Stimulated activated CD4-positive, alpha-beta T cell treated with anti-CD3 and anti-CD28 coated beads, Interleukin-4, amount 100 ng/mL, for 48 hours (primary cell): ENCODE measurements around the gene MROH2A.

Source experiments
- DNase-seq, 2 donors: peaks; one replicate each; pipeline ENCODE4 v3.0.0-alpha.2; 2020; ENCODE audit warnings: low read depth in 2 of 2

MROH2A gene

DNA sequence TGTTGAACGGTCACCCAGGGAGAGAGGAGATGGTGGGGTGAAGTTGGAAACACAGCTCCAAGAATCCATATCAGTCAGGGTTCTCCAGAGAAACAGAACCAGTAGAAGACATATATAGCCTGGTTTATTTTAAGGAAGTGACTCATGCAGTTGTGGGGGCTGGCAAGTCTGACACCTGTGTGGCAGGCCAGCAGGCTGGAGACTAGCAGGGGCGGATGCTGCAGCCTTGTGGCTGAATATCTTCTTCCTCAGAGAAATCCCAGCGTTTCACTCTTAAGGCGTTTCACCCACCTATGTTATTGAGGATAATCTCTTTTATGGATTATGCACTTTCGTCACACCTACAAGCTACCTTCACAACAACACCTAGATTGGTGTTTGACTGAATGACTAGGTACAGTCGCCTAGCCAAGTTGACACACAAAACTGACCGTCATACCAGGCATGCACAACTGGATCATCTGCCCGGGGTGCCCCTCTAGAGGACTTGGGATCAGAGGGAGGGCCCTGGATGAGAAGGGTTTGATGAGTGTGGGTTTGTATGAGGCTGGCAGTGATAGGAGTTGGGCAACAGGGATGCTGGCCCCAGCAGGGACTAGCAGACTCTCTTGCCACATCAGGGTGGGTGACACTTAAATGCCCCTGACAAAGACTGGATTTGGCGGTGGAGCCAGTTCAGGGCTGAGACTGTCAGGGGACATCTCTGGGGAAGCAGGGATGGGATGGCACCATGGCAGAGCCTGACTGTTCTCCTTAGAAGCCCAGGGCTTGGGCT, 23.4 kb downstream of the MROH2A start:
- DNase-seq, result no peak

GRCh38 chr2:233802132-233802815, 24.1 kb downstream of the MROH2A start:
- DNase-seq, result no peak

DNA sequence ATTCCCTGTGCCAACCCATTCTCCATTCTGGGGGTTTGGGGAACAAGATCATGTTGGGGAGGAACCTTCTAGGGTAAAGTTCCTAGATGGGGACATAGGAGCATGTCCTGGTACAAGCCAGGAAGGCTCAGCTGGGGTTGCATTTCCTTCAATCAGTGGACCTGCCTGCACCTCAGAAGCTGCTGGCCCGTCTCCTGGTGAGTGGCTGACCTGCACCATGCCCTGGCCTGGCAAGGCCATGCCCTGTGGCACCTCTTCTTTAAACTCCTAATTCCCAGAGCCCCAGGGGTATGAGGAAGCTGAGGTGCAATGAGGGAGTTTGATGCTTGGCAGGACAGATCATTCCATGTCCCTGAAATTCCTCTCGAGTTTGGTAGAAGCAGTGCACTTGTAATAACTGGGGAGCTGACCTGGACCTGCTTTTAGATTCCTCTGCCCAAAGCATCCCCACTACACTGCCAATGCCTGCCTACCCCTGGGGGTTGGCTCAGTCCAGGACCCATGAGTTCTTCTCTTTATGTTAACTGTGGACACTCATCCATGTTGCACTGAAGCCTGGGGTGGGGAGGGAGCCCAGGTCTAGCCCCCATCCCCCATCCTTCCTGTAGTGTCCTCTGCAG, 25.3 kb downstream of the MROH2A start:
- no peak for DNase-seq

DNA sequence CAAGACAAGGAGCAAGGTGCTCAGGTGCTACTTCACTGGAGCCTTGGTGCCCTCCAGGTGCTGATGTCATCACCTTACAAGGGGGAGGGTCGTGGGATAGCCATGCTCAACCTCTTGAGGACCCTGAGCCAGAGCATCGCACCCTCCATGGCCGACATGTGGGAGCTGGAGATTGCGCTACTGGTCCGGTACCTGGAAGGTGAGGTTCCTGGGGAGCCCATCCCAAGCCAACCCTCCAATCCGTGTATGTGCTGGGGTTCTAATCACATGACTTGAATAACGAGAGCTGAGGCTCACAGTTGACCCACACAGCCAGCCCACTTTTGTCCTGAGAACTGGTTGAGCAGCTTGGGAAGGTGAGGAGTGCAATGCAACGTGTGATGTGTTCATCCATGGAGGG, 25.9 kb downstream of the MROH2A start:
- no peak for DNase-seq

GRCh38 chr2:233807215-233807865, 29.2 kb downstream of the MROH2A start:
- DNase-seq, result no peak

DNA sequence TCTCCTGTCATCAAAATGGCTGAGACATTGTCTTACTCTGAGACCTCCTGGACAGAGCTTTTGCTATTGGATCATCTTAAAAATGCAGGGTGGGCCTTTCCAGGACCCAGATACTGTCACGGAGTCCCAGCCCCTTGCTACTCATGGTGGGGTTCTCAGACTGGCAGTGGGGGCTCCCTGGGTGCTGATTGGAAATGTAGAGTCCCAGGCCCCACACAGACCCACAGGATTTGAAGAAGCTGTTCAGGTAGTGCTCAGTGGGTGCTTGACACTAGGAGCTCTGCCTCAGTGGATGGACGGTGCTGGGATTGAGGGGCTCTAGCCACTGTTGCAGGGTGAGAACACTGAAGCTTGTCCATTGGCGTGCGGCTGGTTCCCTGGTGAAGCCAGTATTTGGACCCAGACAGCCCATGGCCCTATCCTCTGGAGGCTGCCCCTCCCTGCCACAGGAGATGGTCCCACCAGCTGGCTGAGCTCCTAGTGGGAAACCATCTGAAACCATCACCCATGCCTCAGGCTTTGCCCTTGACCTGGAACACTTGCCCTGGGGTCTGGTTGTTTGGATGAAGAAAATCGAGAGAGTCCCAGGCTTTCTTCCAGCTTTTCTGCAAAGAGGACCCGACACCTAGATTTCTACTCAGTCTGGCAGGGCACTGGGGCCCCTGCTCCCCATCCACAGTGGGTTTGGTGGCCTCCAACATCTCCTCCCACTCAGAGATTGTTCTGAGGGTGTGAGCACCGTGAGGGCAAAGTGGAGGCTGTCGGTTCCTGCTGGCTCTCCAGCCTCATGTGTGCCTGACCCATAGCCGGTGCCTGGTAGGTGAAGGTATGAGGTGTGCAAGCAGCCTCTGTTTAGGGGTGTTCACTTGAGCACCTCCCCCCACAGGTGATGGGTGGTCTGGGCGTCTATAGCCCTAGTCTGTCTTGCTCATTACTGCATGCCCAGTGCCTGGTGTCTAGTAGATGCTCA, 30.1 kb downstream of the MROH2A start:
- no peak for DNase-seq

DNA sequence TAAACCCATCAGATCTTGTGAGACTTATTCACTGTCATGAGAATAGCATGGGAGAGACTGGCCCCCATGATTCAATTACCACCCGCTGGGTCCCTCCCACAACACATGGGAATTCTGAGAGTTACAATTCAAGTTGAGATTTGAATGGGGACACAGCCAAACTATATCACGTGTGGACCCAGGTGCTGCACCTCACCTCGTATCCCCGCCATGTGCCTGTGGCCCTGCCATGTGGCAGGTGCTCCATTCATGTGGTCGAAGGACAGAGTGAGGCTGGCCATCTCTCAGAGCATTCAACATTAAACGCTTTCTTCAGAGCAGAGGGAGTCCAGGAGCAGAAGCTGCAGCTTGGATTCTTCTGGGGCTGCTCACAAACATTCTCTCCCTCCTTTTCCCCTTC, 32.3 kb downstream of the MROH2A start:
- no peak for DNase-seq

DNA sequence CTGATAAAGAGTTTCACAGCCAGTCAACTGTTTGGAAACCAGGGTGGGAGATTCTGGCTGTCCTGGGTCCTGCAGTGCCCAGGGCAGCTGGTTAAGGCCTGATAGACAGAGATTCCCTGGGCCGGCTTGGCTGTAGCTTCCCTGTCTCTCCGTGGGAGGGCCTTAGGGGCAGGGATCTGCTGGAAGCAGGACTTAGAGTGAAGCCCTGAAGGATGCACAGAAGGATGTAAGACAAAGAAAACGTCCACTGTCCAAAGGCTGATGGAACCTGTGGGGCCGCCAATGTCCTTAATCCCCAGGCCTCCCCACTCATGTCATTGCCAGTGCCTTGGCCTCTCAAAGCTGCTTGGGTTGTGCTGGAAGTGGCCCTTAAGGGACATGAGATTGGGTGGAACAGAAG, 33.0 kb downstream of the MROH2A start:
- DNase-seq, result no peak

- DNase-seq, result no peak
Measured at GRCh38 chr2:233811732-233812131, 33.6 kb downstream of the MROH2A start.

- DNase-seq, result no peak
Measured at GRCh38 chr2:233813236-233814055, 35.3 kb downstream of the MROH2A start.

DNA sequence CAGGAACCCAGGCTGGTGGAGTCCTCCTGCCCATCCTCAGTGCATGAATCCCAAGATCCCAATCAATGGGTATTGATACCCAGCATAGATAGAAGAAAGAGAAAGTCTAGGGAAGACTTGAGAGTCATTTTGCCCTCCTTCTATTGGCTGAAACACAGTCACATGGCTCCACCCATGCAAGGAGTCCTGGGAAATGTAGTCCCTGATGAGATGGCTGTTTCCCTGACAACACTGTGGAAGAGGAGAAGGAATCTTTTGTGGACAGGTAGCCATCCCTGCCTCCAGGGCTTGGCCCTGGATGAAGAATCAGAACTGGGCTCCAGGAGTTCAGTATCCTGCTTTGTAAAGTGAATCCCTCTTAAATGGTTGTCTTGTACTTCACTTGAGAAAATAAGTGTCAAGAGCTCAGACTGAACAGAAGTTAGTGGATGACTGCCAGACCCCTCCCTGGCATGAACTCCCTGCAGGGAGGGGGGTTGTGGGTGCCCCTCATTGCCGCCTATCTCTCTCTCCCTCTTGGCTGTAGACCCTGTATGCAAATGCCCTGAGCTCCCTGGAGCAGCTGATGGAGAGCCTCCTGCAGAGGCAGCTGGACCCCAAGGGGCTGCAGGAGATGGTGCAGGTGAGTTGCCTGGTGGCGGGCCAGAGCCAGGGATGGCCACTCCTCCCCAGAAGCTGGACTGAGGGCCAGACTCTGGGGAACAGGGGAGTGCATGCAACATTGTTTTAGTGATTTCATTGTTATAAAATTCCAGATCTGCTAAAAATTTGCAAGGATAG, 36.1 kb downstream of the MROH2A start:
- no peak for DNase-seq

DNA sequence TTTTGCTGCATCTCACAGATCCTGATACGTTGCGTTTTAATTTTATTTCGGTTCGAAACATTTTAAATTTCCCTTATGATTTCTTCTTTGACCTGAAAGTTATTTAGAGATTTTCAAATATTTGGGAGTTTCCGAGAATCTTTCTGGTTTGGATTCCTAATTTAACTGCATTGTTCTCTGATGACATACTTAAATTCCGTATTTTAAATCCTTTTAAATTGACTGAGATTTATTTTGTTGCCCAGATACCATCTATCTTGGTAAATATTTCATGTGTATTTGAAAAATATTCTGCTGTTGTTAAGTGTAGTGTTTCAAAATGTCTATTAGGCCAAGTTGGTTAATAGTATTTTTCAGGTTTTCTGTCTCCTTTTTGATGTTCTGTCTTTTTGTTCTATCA, 37.7 kb downstream of the MROH2A start:
- DNase-seq, result no peak

- DNase-seq, result no peak
Measured at GRCh38 chr2:233816334-233816733, 38.2 kb downstream of the MROH2A start.

DNA sequence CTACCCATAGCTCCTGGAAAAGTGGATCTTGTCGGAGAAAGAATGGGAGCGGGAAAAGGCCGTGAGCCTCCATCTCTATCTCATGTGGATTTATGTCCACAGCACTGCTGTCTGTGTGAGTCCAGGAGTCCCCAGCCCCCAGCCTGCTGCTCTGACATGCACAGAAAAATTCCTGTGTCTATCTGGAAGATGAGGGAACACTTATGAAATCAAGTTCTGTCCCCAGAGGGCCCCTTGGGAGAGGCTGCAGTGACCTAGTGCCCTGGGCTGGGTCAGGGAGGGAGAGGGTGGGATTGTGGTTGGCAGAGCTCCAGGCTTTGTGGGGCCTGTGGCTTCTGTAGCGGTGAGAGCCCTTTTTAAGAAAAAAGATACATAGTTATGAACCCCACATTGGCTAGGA, 38.6 kb downstream of the MROH2A start:
- no peak for DNase-seq

GRCh38 chr2:233817361-233817911, 39.3 kb downstream of the MROH2A start:
- DNase-seq, result no peak

DNA sequence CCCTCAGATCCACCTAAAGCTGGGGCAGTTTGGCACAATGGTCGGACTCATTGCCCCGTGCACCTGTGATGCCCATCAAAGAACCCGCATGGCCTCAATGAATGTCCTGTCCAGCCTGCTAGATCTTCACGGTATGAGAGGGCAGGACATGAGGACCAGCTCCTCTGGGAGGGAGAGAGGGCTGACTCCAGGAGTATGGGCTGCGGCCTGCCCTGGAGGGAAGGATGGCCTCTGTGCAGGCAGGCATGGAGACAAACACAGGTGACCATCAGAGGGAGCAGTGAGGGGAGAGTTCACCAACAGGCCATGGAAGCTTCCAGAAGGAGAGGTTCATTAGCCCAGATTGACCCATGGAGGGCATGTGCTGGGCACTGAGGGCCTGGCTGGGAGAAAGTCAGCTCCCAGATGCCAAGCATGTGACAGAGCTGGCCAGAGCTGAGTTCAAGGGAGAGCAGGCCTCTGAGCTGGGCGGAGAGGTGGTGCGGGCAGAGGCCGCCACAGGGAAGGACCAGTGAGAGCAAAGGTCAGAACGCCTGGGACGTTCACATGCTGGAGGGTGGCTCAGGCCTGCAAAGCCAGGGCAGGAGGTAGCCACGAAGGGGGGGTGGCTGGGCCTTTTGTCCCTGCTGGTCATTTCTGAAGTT, 40.0 kb downstream of the MROH2A start:
- no peak for DNase-seq

DNA sequence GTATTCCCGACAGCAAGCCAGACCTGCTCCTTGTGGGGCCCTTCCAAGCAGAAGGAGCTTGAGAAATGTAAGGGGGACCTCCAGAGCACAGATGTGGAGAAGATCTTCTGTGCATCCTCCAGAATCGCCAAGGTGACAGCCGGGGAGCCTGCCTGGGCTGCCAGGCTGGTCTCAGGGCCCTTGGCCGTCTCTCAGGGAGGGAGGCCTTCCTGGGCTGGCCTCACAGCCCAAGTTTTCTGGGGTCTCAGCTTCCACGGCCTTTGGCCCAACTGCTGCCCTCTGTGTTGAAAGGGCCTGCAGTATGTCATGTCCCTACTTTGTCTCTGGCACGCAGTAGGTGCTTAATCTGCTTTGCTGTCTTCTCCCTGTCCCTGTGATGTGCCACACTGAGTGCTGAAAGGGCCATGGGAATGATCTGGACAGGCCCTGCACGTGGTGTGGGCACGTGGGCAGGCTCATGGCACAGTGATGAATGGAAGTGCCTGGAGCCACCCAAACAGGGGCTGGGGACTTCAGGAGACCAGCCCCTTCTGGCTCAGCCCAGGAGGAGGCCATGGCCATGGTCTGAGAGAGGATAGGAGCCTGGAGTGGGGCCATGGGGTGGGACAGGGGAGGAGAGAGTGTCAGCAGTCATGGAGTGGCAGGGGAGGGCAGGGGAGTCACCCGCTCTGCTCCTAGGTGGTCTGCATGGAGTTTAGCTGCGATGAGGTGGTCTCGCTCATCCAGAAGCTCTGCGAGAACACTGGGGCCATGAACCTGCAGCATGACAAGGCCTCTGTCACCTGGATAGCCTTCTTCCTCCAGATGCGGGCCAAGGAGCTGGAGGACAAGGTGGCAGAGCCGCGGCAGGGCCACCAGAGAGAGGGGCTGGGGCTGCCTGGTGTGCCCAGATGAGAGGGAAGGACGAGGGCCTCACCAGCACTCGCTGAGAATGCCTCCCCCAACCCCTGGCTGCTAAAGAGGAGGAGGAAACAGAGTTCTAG, 40.8 kb downstream of the MROH2A start:
- DNase-seq, result no peak
